PC-9 (cell line): ENCODE data around the gene OBI1. TPM values are rescaled to one million over a fixed set of nuclear protein-coding genes. Genes with fewer than 3 reads are reported as not detected.

Source experiments
- BruUV-seq: library from RNA; stranded (reverse); fragments of 400-500 nt; replicated peaks from 2 replicates; lab custom pipeline; 2021; lab: Mats Ljungman, UMichigan
- CTCF ChIA-PET: fragments of 300-600 bp; sonication (Branson Sonifier 250); formaldehyde crosslinking; loops from one replicate; lab custom pipeline; 2022; ENCODE audit warnings: antibody characterized with exemption; lab: Charles Lee
- POLR2A ChIA-PET: fragments of 300-600 bp; sonication (Branson Sonifier 250); formaldehyde crosslinking; loops from one replicate; lab custom pipeline; 2022; ENCODE audit warnings: antibody characterized with exemption; ENCODE audit not compliant: unreplicated experiment; lab: Charles Lee
- DNase-seq, 2 experiments: peaks; one replicate each; pipeline versions ENCODE4 v3.0.0 to v3.0.0-alpha.2; 2015 to 2022; ENCODE audit warnings: mixed read lengths in 1 of 2
- H2AFZ ChIP-seq: fragments of 200-600 bp; sonication (generic); 2 replicates; pipeline ENCODE4 v1.8.1; 2017; ENCODE audit warnings: antibody characterized with exemption
- H3F3A ChIP-seq: fragments of 200-600 bp; sonication (generic); 2 replicates; pipeline ENCODE4 v1.8.1; 2017; ENCODE audit warnings: antibody characterized with exemption, mild to moderate bottlenecking, low read depth; ENCODE audit not compliant: insufficient read depth
- H3K27ac ChIP-seq: fragments of 200-600 bp; sonication (generic); 2 replicates; pipeline ENCODE4 v1.6.1; 2016; ENCODE audit warnings: mixed run types
- H3K27me3 ChIP-seq: fragments of 200-600 bp; sonication (generic); 2 replicates; pipeline ENCODE4 v1.6.1; 2016; ENCODE audit warnings: low read depth, mixed run types; ENCODE audit not compliant: insufficient read depth
- H3K36me3 ChIP-seq: fragments of 200-600 bp; sonication (generic); 2 replicates; pipeline ENCODE4 v1.6.1; 2016; ENCODE audit warnings: low read depth, mixed run types
- H3K4me1 ChIP-seq: fragments of 200-600 bp; sonication (generic); replicated peaks from 2 replicates; pipeline ENCODE4 v1.6.1; 2016; ENCODE audit warnings: mixed run types; ENCODE audit not compliant: insufficient read depth
- H3K4me2 ChIP-seq: fragments of 200-600 bp; sonication (generic); 2 replicates; pipeline ENCODE4 v1.6.1; 2017; ENCODE audit warnings: mixed run types
- H3K4me3 ChIP-seq: fragments of 200-600 bp; sonication (generic); 2 replicates; pipeline ENCODE4 v1.6.1; 2016; ENCODE audit warnings: mixed run types
- H3K79me2 ChIP-seq: fragments of 200-600 bp; sonication (generic); 2 replicates; pipeline ENCODE4 v1.6.1; 2017; ENCODE audit warnings: low read depth, mixed run types
- H3K9me2 ChIP-seq: fragments of 200-600 bp; sonication (generic); 2 replicates; pipeline ENCODE4 v1.8.1; 2017; ENCODE audit warnings: mild to moderate bottlenecking; ENCODE audit not compliant: insufficient read depth
- H3K9me3 ChIP-seq: fragments of 200-600 bp; sonication (generic); 2 replicates; pipeline ENCODE4 v1.8.1; 2016; ENCODE audit warnings: low read depth; ENCODE audit not compliant: insufficient read depth
- H4K20me1 ChIP-seq: fragments of 200-600 bp; sonication (generic); 2 replicates; pipeline ENCODE4 v1.8.1; 2017; ENCODE audit not compliant: insufficient read depth
- CTCF ChIP-seq: fragments of 200-600 bp; sonication (generic); conservative IDR thresholded peaks from 2 replicates; pipeline ENCODE4 v1.6.1; 2017; ENCODE audit warnings: mixed run types, antibody characterized with exemption, mild to moderate bottlenecking, moderate library complexity
- EZH2 ChIP-seq: fragments of 200-600 bp; sonication (generic); IDR thresholded peaks from 2 replicates; pipeline ENCODE4 v1.8.0; 2017; ENCODE audit warnings: antibody characterized with exemption, low read depth
- intact Hi-C: fragments of 100-400 bp; cut with micrococcal nuclease; formaldehyde crosslinking; loops from one replicate; pipeline ENCODE4 v1.10.0; 2022; ENCODE audit not compliant: unreplicated experiment
- total RNA-seq: library from RNA; stranded (reverse); gene quantifications from 2 replicates; pipeline ENCODE4 v1.2.3, GENCODE V29; 2021

OBI1 gene
- total RNA-seq, 1 experiment from 2014 or later, result 11.9 TPM

DNA sequence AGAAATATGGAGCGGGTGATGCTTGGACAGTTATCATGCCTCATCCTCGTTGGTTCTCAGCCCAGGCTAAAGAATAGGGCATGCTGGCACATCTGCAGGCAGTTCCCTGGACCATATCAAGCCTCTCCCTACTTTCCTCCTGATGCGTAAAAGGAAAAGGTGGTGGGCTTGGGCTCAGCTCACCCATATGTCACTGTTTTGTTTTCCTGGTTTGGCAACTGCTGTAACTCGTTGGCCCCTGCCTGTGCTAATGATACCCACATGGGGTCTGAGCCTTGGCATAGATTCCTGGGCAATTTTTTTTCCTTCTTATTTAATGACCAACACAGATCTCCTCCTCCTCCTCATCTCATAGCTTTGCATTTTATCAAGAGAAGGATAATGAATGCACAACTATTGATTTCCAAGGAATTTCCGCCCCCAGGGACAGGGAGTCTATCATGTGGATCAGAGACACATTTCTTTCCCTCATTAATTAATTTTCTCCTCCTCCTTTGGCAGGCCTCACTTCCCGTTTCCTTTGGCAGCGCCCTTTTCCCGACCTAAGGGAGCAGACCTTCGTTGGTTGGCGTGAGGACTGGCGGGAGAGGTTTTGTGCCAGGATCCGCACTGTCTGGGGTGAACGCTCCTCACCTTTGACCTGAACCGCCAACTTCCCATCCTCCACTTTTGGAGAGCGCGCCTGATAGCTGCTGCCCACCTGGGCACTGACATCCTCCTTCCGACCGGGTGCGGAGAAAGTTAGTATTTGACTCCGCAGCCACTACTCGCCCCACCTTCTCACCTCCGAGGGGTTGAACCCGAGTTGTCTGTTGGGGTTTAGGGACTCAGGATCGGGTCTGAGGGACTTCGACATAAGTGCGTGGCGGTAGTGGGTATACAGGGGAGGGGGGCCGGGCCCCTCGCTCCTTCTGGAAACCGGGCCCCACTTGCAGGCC lies 52.2 kb downstream of the OBI1 start:
- ChIA-PET CTCF (no interaction called here), POLR2A (no interaction called here)
- no peak overlapping the region for H3K27ac ChIP-seq
- no peaks in the 10 kb centered on the region for H3K79me2 ChIP-seq
- no peaks in the 10 kb centered on the region for H3K36me3 ChIP-seq
- H3K9me2 ChIP-seq, result no peaks in the 10 kb centered on the region
- no peak overlapping the region for H3K4me2 ChIP-seq
- no peak overlapping the region for H3K4me3 ChIP-seq
- no peak overlapping the region for H2AFZ ChIP-seq
- no peak for DNase-seq
- BruUV-seq, result no TSS peak
- H3K4me1 ChIP-seq, result no peaks in the 10 kb centered on the region
- peaks cover 3% of the 10 kb centered on the region; the same call in 1 of the 2 replicates for H3F3A ChIP-seq
- TF ChIP-seq CTCF (no peak), EZH2 (no peak)
- no peaks in the 10 kb centered on the region for H3K27me3 ChIP-seq
- intact Hi-C loops, result no loop called here
- no peaks in the 10 kb centered on the region for H4K20me1 ChIP-seq
- H3K9me3 ChIP-seq, result no peaks in the 10 kb centered on the region

- H3K9me3 ChIP-seq, result no peaks in the 10 kb centered on the region
- no TSS peak for BruUV-seq
- H3K4me3 ChIP-seq, result no peak overlapping the region
- intact Hi-C loops, result no loop called here
- H3K79me2 ChIP-seq, result no peaks in the 10 kb centered on the region
- ChIA-PET CTCF (no interaction called here), POLR2A (no interaction called here)
- no peaks in the 10 kb centered on the region for H3F3A ChIP-seq
- H3K4me1 ChIP-seq, result no peaks in the 10 kb centered on the region
- no peaks in the 10 kb centered on the region for H3K36me3 ChIP-seq
- H3K27me3 ChIP-seq, result no peaks in the 10 kb centered on the region
- no peak overlapping the region for H3K4me2 ChIP-seq
- no peaks in the 10 kb centered on the region for H3K9me2 ChIP-seq
- no peak overlapping the region for H2AFZ ChIP-seq
- no peaks in the 10 kb centered on the region for H4K20me1 ChIP-seq
- no peak overlapping the region for H3K27ac ChIP-seq
- no peak for TF ChIP-seq CTCF
- no peak for TF ChIP-seq EZH2
- DNase-seq, result no peak
Measured at GRCh38 chr13:78604782-78605611, 54.0 kb downstream of the OBI1 start.

DNA sequence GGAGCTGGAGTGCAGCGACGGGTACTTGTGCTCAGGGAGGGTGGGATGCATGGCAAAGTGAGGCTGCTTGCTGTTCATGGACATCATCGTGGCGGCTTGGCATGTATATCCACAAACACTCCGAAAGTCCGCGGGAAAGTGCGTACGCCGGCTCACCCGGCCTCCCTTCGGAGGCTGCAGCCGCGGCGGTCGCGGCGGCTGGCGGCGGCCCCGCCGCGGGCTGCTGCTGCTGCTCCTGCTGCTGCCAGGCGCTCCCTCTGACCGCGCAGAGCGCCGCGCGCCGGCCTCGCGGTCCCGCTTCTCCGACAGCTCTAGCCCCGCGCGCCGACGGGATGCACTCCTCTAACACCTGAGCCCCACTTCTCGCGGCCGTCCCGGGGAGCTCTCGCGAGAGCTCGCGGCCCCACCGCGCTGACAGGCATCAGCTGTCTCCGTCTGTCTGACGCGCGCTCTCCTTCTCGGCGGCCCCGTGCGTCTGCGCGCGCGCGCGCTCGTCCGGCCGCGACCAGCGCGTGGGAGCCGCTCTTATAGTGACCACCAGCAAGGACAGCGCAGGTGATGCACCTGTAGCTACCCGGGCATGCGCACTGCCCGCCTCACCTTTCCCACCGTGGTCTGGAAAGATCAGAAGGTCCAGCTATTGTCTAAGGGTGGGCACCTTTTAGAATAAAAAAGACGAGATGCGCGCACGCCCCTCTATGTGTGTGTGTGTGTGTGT lies 55.6 kb downstream of the OBI1 start, which contains the start of gene POU4F1:
Gene POU4F1 (minus strand): TSS at position 313 of the 718 bp plus-strand sequence. CDS start 226 bp downstream, at position 87.
- no TSS peak for BruUV-seq
- Histone ChIP-seq H3F3A (no peaks in the 10 kb centered on the region), H3K27me3 (no peaks in the 10 kb centered on the region), H2AFZ (no peak within 1 kb of the TSS), H3K36me3 (no peaks in the 10 kb centered on the region), H3K4me2 (no peak within 1 kb of the TSS), H3K9me2 (no peaks in the 10 kb centered on the region), H3K4me1 (no peaks in the 10 kb centered on the region), H3K27ac (no peak within 1 kb of the TSS), H4K20me1 (no peaks in the 10 kb centered on the region), H3K9me3 (no peaks in the 10 kb centered on the region), H3K4me3 (no peak within 1 kb of the TSS), H3K79me2 (no peaks in the 10 kb centered on the region)
- TF ChIP-seq CTCF (no peak), EZH2 (no peak)
- POLR2A ChIA-PET, result no interaction called here
- CTCF ChIA-PET, result no interaction called here
- intact Hi-C loops, result no loop called here
- no peak for DNase-seq
